Neutrophil (primary cell): Measurements from ENCODE around the gene WNK2.
A peak's percentile ranks its signal among the peaks of the same experiment; 100 is the strongest.

Source experiments
- H3K27ac ChIP-seq: fragments of 200-600 bp; sonication (generic); 2 replicates; pipeline ENCODE4 v1.5.1; 2016; ENCODE audit warnings: mild to moderate bottlenecking, moderate library complexity
- H3K27me3 ChIP-seq: fragments of 200-600 bp; sonication (generic); 2 replicates; pipeline ENCODE4 v1.6.0; 2016; ENCODE audit warnings: mild to moderate bottlenecking
- H3K36me3 ChIP-seq: fragments of 200-600 bp; sonication (generic); 2 replicates; pipeline ENCODE4 v1.5.1; 2017
- H3K4me1 ChIP-seq, 2 experiments: fragments of 200-600 bp in 1 of 2; sonication (generic) in 1 of 2; 1 replicate in 1 of 2; 2 replicates in 1 of 2; pipeline versions ENCODE4 v1.5.1 to v1.6.1; 2013 to 2016; ENCODE audit warnings: low read depth in 1 of 2, low read length in 1 of 2, mild to moderate bottlenecking in 1 of 2, moderate library complexity in 1 of 2; ENCODE audit not compliant: control insufficient read depth in 1 of 2, insufficient read depth in 1 of 2
- H3K4me3 ChIP-seq, 2 experiments: fragments of 200-600 bp in 1 of 2; sonication (generic) in 1 of 2; 1 replicate in 1 of 2; 2 replicates in 1 of 2; pipeline ENCODE4 v1.5.1; 2013 to 2016; ENCODE audit warnings: low read depth in 1 of 2, low read length in 1 of 2, mild to moderate bottlenecking in 1 of 2, moderate library complexity in 1 of 2
- H3K9me3 ChIP-seq: fragments of 200-600 bp; sonication (generic); 2 replicates; pipeline ENCODE4 v1.5.1; 2016
- CTCF ChIP-seq: fragments of 200-600 bp; sonication (generic); IDR thresholded peaks from 2 replicates; pipeline ENCODE4 v1.5.1; 2016; ENCODE audit warnings: antibody characterized with exemption

WNK2 gene

DNA sequence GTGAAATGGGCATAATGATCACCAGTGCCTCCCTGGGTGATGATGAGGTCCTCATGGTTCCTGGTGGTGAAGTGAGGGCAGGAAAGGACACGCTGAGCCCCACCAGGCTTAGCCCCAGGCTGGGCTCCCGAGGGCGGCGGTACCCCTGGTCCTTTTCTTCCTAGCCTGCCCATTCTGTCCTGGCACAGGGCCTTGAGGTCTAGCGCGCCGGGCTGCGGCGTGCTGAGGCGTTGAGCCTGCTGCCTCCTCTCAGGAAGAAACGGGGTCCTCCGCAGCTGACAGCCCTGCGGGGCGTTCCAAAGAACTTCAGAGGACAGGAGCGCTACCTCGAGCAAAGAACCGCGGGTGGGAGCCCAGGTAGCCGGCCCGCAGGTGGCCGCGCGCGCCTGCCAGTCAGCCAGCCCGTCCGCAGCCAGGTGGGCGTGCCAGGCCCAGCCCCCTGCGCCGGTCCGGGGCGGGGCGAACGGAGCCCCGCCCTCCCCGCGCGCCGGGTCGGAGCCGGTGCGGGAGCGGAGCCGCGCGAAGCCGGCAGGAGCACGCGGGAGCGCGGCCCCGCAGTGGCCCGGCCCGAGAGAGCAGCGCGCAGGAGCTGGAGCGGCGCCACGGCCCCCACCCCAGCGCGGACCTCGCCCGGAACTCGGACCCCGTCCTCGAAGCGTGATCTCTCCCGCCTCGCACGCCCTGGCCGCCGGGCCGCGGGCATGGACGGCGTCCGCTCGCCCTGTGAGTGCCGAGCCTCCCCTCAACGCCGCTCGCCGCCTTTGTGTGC is at the start of gene WNK2:
Gene WNK2, plus strand, starts transcription at position 477 of the 769 bp plus-strand sequence. CDS start 791 bp downstream, outside the sequence.
- peak within 1 kb of the TSS; percentile 37 to 40 for H3K4me3 ChIP-seq
- no peaks in the 10 kb centered on the region for H3K9me3 ChIP-seq
- no peak for TF ChIP-seq CTCF
- no peaks in the 10 kb centered on the region for H3K36me3 ChIP-seq
- no peak within 1 kb of the TSS for H3K27ac ChIP-seq
- H3K27me3 ChIP-seq: peaks cover 100% of the 10 kb centered on the region
- H3K4me1 ChIP-seq: peaks cover 8 to 10% of the 10 kb centered on the region in 2 experiments

GRCh38 chr9:93134740-93135444 is 49.0 kb upstream of the WNK2 start:
- peak overlapping the region; percentile 93 to 94 for H3K4me3 ChIP-seq
- H3K9me3 ChIP-seq: no peaks in the 10 kb centered on the region
- H3K27me3 ChIP-seq: peaks cover 28% of the 10 kb centered on the region
- H3K4me1 ChIP-seq: peaks cover 56 to 57% of the 10 kb centered on the region in 2 experiments
- peak overlapping the region; percentile 100 for H3K27ac ChIP-seq
- peaks cover 31% of the 10 kb centered on the region for H3K36me3 ChIP-seq
- TF ChIP-seq CTCF: no peak

GRCh38 chr9:93136011-93136440 is 47.9 kb upstream of the WNK2 start:
- H3K27me3 ChIP-seq: peaks cover 28% of the 10 kb centered on the region
- peaks cover 45 to 46% of the 10 kb centered on the region in 2 experiments for H3K4me1 ChIP-seq
- peaks cover 20% of the 10 kb centered on the region for H3K36me3 ChIP-seq
- TF ChIP-seq CTCF: no peak
- H3K9me3 ChIP-seq: no peaks in the 10 kb centered on the region
- no peak overlapping the region for H3K4me3 ChIP-seq
- no peak overlapping the region for H3K27ac ChIP-seq

GRCh38 chr9:93137362-93137761 is 46.6 kb upstream of the WNK2 start:
- Histone ChIP-seq H3K4me1 (peaks cover 32 to 33% of the 10 kb centered on the region in 2 experiments), H3K27me3 (peaks cover 28% of the 10 kb centered on the region), H3K27ac (peak overlapping the region; percentile 50), H3K36me3 (peaks cover 6% of the 10 kb centered on the region), H3K4me3 (no peak overlapping the region), H3K9me3 (no peaks in the 10 kb centered on the region)
- TF ChIP-seq CTCF: no peak

DNA sequence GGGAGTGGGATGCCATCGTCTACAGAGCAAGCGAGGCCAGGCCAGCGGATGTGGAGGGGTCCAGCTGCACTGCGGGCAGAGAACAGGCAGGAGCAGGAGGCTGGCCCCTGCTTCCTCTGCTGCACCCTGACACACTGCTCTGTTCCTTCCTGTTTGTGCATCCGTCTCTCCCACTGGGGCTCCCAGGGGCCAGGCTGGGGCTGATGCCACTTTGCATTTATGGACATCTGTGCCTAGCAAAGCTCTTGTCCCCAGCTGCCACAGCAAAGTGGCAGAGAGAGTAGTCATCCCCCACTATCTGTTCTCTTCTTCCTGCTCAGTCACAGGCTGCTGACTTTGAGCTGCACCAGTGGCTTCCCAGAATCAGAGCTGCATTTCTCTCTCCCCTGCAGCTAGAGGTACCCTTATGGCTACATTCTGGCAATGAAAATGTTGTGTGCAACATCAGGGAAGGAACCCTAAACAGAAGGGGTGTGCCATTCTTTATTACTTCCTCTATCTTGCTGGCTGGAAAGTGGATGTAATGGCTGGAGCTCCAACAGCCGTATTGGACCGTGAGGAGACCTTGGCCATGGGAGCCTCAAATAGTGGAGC is 45.7 kb upstream of the WNK2 start:
- H3K27ac ChIP-seq: peak overlapping the region; percentile 50
- peaks cover 24% of the 10 kb centered on the region in 2 experiments for H3K4me1 ChIP-seq
- no peak overlapping the region for H3K4me3 ChIP-seq
- no peaks in the 10 kb centered on the region for H3K36me3 ChIP-seq
- no peak for TF ChIP-seq CTCF
- peaks cover 28% of the 10 kb centered on the region for H3K27me3 ChIP-seq
- no peaks in the 10 kb centered on the region for H3K9me3 ChIP-seq
